Activated CD4-positive, alpha-beta T cell treated with anti-CD3 and anti-CD28 coated beads, Interleukin-2, Interleukin-6, amounts not matched to agents 100 ng/mL and 50 ng/mL, durations not matched to agents 16 hours and 8 hours (primary cell): ENCODE data around the gene BOD1.

Source experiments
- DNase-seq: peaks from one replicate; pipeline ENCODE4 v3.0.0-alpha.2; 2020

The BOD1 gene

GRCh38 chr5:173638126-173639040 is 21.9 kb upstream of the BOD1 start:
- DNase-seq: no peak

GRCh38 chr5:173637340-173637739 is 20.9 kb upstream of the BOD1 start:
- peak; percentile 8 for DNase-seq

GRCh38 chr5:173634465-173634983 is 18.1 kb upstream of the BOD1 start:
- no peak for DNase-seq

GRCh38 chr5:173633304-173633703 is 16.9 kb upstream of the BOD1 start:
- no peak for DNase-seq

GRCh38 chr5:173631478-173631877 is 15.0 kb upstream of the BOD1 start:
- no peak for DNase-seq

- DNase-seq: no peak
Observed at GRCh38 chr5:173630724-173631365, 14.4 kb upstream of the BOD1 start.

- DNase-seq: peak; percentile 18
Observed at GRCh38 chr5:173629628-173630027, 13.2 kb upstream of the BOD1 start.

GRCh38 chr5:173628501-173628900 is 12.1 kb upstream of the BOD1 start:
- DNase-seq: no peak

- no peak for DNase-seq
Observed at GRCh38 chr5:173627860-173628392, 11.5 kb upstream of the BOD1 start.

- DNase-seq: no peak
Observed at GRCh38 chr5:173627271-173627670, 10.8 kb upstream of the BOD1 start.

GRCh38 chr5:173626505-173626820 is 10.0 kb upstream of the BOD1 start:
- DNase-seq: no peak

GRCh38 chr5:173625673-173626504 is 9.4 kb upstream of the BOD1 start:
- no peak for DNase-seq

- no peak for DNase-seq
Observed at GRCh38 chr5:173625261-173625660, 8.8 kb upstream of the BOD1 start.

- DNase-seq: no peak
Observed at GRCh38 chr5:173624282-173624681, 7.8 kb upstream of the BOD1 start.

GRCh38 chr5:173623789-173624188 is 7.3 kb upstream of the BOD1 start:
- no peak for DNase-seq

GRCh38 chr5:173623296-173623771 is 6.9 kb upstream of the BOD1 start:
- DNase-seq: no peak

- no peak for DNase-seq
Observed at GRCh38 chr5:173622183-173623047, 6.0 kb upstream of the BOD1 start.

- DNase-seq: no peak
Observed at GRCh38 chr5:173620784-173621183, 4.3 kb upstream of the BOD1 start.

- peak; percentile 63 for DNase-seq
Observed at GRCh38 chr5:173618927-173619519, 2.6 kb upstream of the BOD1 start.

- peak; percentile 78 for DNase-seq
Observed at GRCh38 chr5:173615884-173616576, 420 bp downstream of the BOD1 start.

GRCh38 chr5:173614591-173614990 is 1.9 kb downstream of the BOD1 start:
- DNase-seq: no peak
